ENCODE data around the gene ACBD6.

DNA sequence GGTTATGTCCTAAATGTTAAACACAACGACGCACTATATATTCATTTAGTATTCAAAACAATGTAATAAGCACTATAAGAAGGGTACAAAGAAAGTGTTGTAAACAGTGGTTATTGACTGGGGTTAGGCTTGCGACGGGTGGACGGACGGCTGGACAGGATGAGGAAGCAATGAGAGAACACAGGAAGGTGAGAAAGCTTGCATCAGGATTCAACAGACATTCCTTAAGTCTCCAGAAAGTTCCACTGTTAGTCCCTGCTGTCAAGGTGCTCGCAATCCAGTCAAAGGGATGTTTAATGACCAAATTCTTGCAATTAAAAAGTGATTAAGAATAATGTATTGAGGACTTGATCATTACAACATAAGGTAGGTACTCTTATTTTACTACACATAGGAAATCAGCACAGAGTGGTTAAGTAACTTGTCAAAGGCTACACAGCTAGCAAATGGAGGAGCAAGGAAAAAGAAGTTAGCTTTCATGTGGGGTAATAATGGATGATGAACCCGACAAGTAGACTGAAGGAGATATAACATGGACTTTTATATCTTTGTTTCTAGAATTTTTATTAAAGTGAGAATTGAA, 994 bp upstream of the ACBD6 start:
- TF ChIP-seq, protein P1, sequence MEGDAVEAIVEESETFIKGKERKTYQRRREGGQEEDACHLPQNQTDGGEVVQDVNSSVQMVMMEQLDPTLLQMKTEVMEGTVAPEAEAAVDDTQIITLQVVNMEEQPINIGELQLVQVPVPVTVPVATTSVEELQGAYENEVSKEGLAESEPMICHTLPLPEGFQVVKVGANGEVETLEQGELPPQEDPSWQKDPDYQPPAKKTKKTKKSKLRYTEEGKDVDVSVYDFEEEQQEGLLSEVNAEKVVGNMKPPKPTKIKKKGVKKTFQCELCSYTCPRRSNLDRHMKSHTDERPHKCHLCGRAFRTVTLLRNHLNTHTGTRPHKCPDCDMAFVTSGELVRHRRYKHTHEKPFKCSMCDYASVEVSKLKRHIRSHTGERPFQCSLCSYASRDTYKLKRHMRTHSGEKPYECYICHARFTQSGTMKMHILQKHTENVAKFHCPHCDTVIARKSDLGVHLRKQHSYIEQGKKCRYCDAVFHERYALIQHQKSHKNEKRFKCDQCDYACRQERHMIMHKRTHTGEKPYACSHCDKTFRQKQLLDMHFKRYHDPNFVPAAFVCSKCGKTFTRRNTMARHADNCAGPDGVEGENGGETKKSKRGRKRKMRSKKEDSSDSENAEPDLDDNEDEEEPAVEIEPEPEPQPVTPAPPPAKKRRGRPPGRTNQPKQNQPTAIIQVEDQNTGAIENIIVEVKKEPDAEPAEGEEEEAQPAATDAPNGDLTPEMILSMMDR (IDR thresholded peaks at IDR 0.05; ENCODE audit: insufficient read depth, low read depth, low read length) = no peak
- TF ChIP-seq EZH2 (IDR thresholded peaks at IDR 0.05; ENCODE audit: insufficient read depth, low read length) = no peak

Data from astrocyte (in vitro differentiated cells and primary cell).